HG02623 (cell line): ENCODE results near the gene KLF1.
"Not testable (repeated sequence)": the region's sequence is repeated elsewhere in the genome, so short reads cannot be mapped to it uniquely, and the experiment has no call there.

ENCODE experiments used
- ATAC-seq: cut with Tn5 transposase; IDR thresholded peaks from one replicate; pipeline ENCODE4 v1.9.1; 2021; ENCODE audit warnings: moderate library complexity; ENCODE audit not compliant: unreplicated experiment

The KLF1 gene

GRCh38 chr19:12891553-12892021, 4.6 kb upstream of the KLF1 start:
- no peak for ATAC-seq

- ATAC-seq, result peak; percentile 86
Measured at GRCh38 chr19:12890787-12891552, 4.0 kb upstream of the KLF1 start, which contains the start of gene GCDH. Gene GCDH, plus strand, starts transcription at chr19:12891160. Its CDS starts 145 bp downstream, at chr19:12891305.

DNA sequence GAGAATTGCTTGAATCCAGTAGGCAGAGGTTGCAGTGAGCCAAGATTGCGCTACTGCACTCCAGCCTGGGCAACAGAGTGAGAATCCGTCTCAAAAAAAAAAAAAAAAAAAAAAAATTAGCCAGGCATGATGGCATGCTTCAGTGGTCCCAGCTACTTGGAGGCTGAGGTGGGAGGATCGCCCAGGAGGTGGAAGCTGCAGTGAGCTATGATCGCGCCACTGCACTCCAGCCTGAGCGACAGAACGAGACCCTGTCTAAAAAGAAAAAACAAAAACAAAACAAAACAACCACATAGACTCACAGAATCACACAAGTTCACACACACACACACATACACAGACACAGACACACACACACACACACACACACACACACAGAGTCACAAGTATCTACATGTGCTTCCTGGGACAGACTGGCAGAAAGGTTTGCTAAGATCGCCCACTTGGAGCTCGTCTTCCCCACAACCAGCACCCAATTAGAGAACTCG, 3.3 kb upstream of the KLF1 start:
- ATAC-seq, result not testable (repeated sequence)

- no peak for ATAC-seq
Measured at GRCh38 chr19:12888006-12888603, 1.1 kb upstream of the KLF1 start.

GRCh38 chr19:12886651-12886968, 391 bp downstream of the KLF1 start:
- no peak for ATAC-seq

GRCh38 chr19:12885749-12886650, 1.0 kb downstream of the KLF1 start:
- no peak for ATAC-seq

DNA sequence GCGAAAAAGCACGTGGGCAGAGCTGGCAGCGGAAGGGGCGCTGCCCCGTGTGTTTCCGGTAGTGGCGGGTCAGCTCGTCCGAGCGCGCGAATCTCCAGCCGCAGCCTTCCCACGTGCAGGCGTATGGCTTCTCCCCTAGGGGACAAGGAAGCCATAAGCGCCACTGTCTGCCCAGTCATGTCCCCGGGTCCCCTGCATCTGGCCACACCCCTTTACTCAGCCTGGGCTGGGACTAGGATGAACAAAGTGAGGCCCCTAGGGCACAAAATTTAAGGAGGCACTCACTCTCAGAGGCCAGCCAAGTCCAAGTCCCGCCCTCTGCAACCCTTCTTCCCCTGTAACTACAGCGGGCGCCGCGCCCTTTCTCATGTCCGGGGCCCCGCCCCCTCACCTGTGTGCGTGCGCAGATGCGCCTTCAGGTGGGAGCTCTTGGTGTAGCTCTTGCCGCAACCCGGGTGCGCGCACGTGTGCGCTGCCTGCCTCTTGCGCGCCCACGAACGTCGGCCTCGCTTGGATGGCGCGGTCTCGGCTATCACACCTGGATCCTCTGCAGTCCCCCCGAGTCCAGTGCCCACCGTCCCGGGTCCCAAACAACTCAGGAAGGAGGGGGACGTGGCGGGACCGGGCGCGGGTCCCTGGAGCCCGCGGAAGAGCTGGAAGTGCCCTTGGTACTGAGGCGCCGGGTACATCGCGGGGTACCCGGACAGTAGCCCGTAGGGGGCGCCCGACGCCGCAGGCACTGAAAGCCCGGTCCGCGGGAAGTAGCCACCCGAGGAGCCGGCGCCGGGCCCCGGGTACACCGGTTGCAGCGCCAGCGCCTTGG, 1.9 kb downstream of the KLF1 start:
- no peak for ATAC-seq

DNA sequence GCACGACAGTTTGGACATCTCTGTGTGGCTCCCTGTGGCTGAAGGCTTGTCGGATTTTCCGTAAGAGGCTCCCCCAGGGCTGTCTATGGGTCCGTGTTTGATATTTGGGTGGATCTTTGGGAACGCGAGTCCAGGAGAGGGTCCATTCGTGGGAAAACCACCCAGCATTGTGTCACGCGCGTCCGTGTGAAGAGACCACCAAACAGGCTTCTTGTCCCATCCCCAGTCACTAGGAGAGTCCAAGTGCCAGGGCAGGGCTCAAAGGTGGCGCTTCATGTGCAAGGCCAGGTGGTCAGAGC, 2.4 kb downstream of the KLF1 start:
- ATAC-seq, result no peak

- no peak for ATAC-seq
Measured at GRCh38 chr19:12884202-12884601, 2.8 kb downstream of the KLF1 start.

- no peak for ATAC-seq
Measured at GRCh38 chr19:12882589-12882988, 4.4 kb downstream of the KLF1 start.

- peak; percentile 72 for ATAC-seq
Measured at GRCh38 chr19:12881172-12881808, 5.7 kb downstream of the KLF1 start, which contains the start of gene DNASE2. Gene DNASE2, minus strand, starts transcription at chr19:12881449. Its CDS starts 74 bp downstream, at chr19:12881375.

DNA sequence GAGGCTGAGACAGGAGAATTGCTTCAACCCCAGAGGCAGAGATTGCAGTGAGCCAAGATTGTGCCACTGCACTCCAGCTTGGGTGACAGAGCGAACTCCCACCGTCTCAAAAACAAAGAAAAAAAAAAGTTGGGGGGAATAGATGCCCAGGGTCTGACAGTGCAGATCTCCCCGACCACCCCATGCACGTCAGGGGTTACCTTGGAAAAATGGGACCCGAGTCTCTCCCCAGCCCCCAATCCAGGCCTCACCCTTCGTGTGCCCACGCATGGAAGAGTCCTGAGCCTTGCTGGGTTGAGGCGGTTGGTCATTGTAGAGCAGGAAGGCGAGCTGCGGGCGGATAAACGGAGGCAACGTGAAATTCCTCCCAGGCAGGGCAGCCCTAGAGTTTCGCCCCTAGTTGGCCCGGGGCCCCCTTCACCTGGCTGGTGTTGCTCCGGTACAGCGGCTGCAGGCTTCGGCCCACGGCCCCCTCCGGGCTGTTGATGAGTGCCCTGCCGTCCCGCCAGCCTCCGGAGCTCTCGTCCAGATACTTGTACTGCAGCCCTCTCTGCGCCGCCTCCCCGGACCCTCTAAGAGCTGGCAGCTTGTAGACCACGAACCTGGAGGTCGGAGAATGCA, 6.3 kb downstream of the KLF1 start:
- peak; percentile 10 for ATAC-seq

- ATAC-seq, result no peak
Measured at GRCh38 chr19:12875086-12875485, 11.9 kb downstream of the KLF1 start.

GRCh38 chr19:12873891-12874745, 12.9 kb downstream of the KLF1 start:
- no peak for ATAC-seq

DNA sequence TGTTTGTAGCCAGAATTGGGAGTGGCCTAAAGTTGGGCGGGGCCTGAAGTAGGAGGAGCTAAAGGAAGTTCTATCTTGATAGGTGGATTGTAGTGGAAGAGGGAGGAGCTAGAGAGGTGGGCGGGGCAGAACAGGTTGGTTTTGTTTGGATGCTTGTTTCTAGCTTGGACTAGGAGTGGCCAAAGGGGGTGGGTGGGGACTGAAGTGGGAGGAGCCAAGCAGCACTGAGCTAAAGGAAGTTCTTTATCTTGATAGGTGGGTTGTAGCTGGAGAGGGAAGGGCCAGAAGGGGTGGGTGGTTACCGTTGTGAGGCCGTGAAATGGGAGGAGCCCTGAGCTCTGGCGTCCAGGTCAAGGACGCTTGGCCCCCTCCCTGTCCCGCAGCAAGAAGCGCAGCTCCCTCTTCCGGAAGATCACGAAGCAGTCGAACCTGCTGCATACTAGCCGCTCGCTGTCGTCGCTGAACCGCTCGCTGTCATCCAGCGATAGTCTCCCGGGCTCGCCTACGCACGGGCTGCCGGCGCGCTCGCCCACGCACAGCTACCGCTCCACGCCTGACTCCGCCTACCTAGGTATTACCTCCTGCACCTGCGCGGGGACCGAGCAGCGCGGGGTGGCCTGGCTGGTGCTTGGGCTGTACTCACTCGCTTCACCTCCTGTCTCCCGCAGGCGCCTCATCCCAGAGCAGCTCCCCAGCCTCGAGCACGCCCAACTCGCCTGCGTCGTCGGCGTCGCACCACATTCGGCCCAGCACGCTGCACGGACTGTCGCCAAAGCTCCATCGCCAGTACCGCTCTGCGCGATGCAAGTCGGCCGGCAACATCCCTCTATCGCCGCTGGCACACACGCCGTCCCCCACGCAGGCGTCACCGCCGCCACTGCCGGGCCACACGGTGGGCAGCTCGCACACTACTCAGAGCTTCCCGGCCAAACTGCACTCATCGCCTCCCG, 13.8 kb downstream of the KLF1 start:
- no peak for ATAC-seq

DNA sequence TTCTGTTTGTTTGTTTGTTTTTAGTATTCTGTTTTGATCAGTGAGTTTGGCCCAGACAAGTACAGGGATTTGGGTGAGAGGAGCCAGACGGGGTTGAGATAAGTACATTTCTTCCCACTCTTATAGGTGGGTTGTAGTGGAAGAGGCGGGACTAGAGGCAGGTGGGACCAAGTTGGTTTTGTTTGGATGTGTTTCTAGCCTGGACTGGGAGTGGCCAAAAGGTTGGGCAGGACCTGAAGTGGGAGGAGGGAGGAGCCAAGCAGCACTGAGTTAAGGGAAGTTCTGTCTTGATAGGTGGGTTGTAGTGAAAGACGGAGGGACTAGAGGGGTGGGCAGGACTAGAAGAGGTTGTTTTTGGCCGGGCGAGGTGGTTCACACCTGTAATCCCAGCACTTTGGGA, 14.7 kb downstream of the KLF1 start:
- no peak for ATAC-seq

GRCh38 chr19:12871681-12872080, 15.3 kb downstream of the KLF1 start:
- ATAC-seq, result no peak
